Keratinocyte (primary cell): ENCODE measurements around the gene LHCGR. TPM values are rescaled to one million over a fixed set of nuclear protein-coding genes. Genes with fewer than 3 reads are reported as not detected.
"Not testable (repeated sequence)": the region's sequence is repeated elsewhere in the genome, so short reads cannot be mapped to it uniquely, and the experiment has no call there.

Experiments used
- DNase-seq: peaks from one replicate; pipeline ENCODE4 v3.0.0-alpha.2; 2011; ENCODE audit warnings: low read depth, missing footprints, low spot score
- FAIRE-seq: peaks from 2 replicates; lab custom pipeline; 2011; peaks lifted over from hg19 to GRCh38; lab: Jason Lieb, UNC
- H2AFZ ChIP-seq: 2 replicates; pipeline ENCODE4 v1.6.0; 2012; ENCODE audit warnings: low read length, control low read depth, inconsistent platforms; ENCODE audit not compliant: control insufficient read depth
- H3K27ac ChIP-seq: 2 replicates; pipeline ENCODE4 v1.5.1; 2011; ENCODE audit warnings: low read length; ENCODE audit not compliant: control insufficient read depth, insufficient read depth
- H3K27me3 ChIP-seq: 3 replicates; pipeline ENCODE4 v1.6.0; 2011; ENCODE audit warnings: low read length; ENCODE audit not compliant: control insufficient read depth, insufficient read depth; ENCODE audit errors: extremely low read depth
- H3K36me3 ChIP-seq, 2 experiments: 2 replicates in 1 of 2; 3 replicates in 1 of 2; pipeline ENCODE4 v1.5.1; 2011; ENCODE audit warnings: low read length in 2 of 2, mild to moderate bottlenecking in 1 of 2; ENCODE audit not compliant: control insufficient read depth in 2 of 2, insufficient read depth in 2 of 2; ENCODE audit errors: extremely low read depth in 1 of 2
- H3K4me1 ChIP-seq: 3 replicates; pipeline ENCODE4 v1.5.1; 2011; ENCODE audit warnings: low read length; ENCODE audit not compliant: control insufficient read depth, insufficient read depth; ENCODE audit errors: extremely low read depth
- H3K4me2 ChIP-seq: 3 replicates; pipeline ENCODE4 v1.6.0; 2011; ENCODE audit warnings: low read depth, low read length; ENCODE audit not compliant: control insufficient read depth, insufficient read depth; ENCODE audit errors: extremely low read depth
- H3K4me3 ChIP-seq, 3 experiments: fragments of 200-600 bp in 1 of 3; sonication (generic) in 1 of 3; 2 replicates in 2 of 3; 3 replicates in 1 of 3; pipeline ENCODE4 v1.5.1; 2011 to 2016; ENCODE audit warnings: low read length in 3 of 3, mild to moderate bottlenecking in 3 of 3, control low read depth in 2 of 3, inconsistent platforms in 1 of 3, low read depth in 1 of 3, mixed read lengths in 1 of 3, mixed run types in 1 of 3, moderate library complexity in 1 of 3; ENCODE audit not compliant: control insufficient read depth in 2 of 3, insufficient read depth in 2 of 3; ENCODE audit errors: extremely low read depth in 1 of 3
- H3K79me2 ChIP-seq: 2 replicates; pipeline ENCODE4 v1.6.0; 2012; ENCODE audit warnings: low read length; ENCODE audit not compliant: control insufficient read depth, insufficient read depth
- H3K9ac ChIP-seq: 3 replicates; pipeline ENCODE4 v1.6.0; 2011; ENCODE audit warnings: low read length; ENCODE audit not compliant: control insufficient read depth, insufficient read depth; ENCODE audit errors: extremely low read depth
- H3K9me1 ChIP-seq: 3 replicates; pipeline ENCODE4 v1.6.0; 2011; ENCODE audit warnings: low read length; ENCODE audit not compliant: control insufficient read depth, insufficient read depth; ENCODE audit errors: extremely low read depth
- H3K9me3 ChIP-seq: 2 replicates; pipeline ENCODE4 v1.5.1; 2012; ENCODE audit warnings: low read depth, low read length; ENCODE audit not compliant: control insufficient read depth
- H4K20me1 ChIP-seq: 3 replicates; pipeline ENCODE4 v1.6.0; 2011; ENCODE audit warnings: low read length; ENCODE audit not compliant: control insufficient read depth, insufficient read depth; ENCODE audit errors: extremely low read depth
- CTCF ChIP-seq, 3 experiments: IDR thresholded peaks in 1 of 3; conservative IDR thresholded peaks in 1 of 3; optimal IDR thresholded peaks in 1 of 3; 2 replicates in 2 of 3; 3 replicates in 1 of 3; pipeline versions ENCODE3 to v1.5.1; 2011; ENCODE audit warnings: low read length in 3 of 3, mild to moderate bottlenecking in 3 of 3, moderate library complexity in 2 of 3, control low read depth in 1 of 3, inconsistent platforms in 1 of 3; ENCODE audit not compliant: insufficient read depth in 2 of 3; ENCODE audit errors: extremely low read depth in 1 of 3
- EZH2 ChIP-seq: IDR thresholded peaks from one replicate; pipeline ENCODE4 v1.6.1; 2012; ENCODE audit warnings: inconsistent platforms, mild to moderate bottlenecking, low read length, moderate library complexity
- dilution Hi-C: fragments of 300-500 bp; cut with MboI; formaldehyde crosslinking; loops from one replicate; pipeline ENCODE4 v1.7.0; 2020; ENCODE audit warnings: low sequenced_read_pairs; ENCODE audit not compliant: extremely low pct_ligation_motif_present
- polyA plus RNA-seq, 5 experiments: library from polyadenylated mRNA; depleted of rRNA in 3 of 5; stranded (reverse) in 3 of 5; stranded (forward) in 1 of 5; unstranded in 1 of 5; fragments of >200 nt; gene quantifications; 1 replicate in 1 of 5; 2 replicates in 3 of 5; 3 replicates in 1 of 5; pipeline versions ENCODE4 v1.2.1 to v1.2.3, GENCODE V29; 2011 to 2012; ENCODE audit warnings: missing spikeins in 2 of 5, low read depth in 1 of 5, low replicate concordance in 1 of 5

LHCGR gene
- polyA plus RNA-seq, 1 donor (not counting 4 experiments of a cell fraction or from before 2014, with no cell fraction given), result not detected

- FAIRE-seq (no peak), DNase-seq (no peak)
- no peaks in the 10 kb centered on the region for H3K79me2 ChIP-seq
- H3K27ac ChIP-seq, result no peak overlapping the region
- no peak overlapping the region for H3K4me2 ChIP-seq
- no peaks in the 10 kb centered on the region for H3K36me3 ChIP-seq
- H3K27me3 ChIP-seq, result peaks cover 6% of the 10 kb centered on the region
- no peaks in the 10 kb centered on the region for H3K9me3 ChIP-seq
- dilution Hi-C loops, result no loop called here
- no peak for TF ChIP-seq CTCF (optimal IDR thresholded peaks at IDR 0.05 in 1 of 3, IDR thresholded peaks at IDR 0.05 in 1 of 3, conservative IDR thresholded peaks at IDR 0.05 in 1 of 3; ENCODE audit: extremely low read depth in 1 of 3, insufficient read depth in 2 of 3, low read length in 3 of 3)
- no peak for TF ChIP-seq EZH2
- H2AFZ ChIP-seq, result no peak overlapping the region
- H3K4me1 ChIP-seq, result no peaks in the 10 kb centered on the region
- H3K9me1 ChIP-seq, result no peaks in the 10 kb centered on the region
- no peak overlapping the region for H3K4me3 ChIP-seq
- H4K20me1 ChIP-seq, result no peaks in the 10 kb centered on the region
- H3K9ac ChIP-seq, result no peak overlapping the region
These were observed 6.0 kb downstream of the LHCGR start for GRCh38 chr2:48749291-48750127.

- Histone ChIP-seq H3K9me1 (no peaks in the 10 kb centered on the region), H3K4me3 (no peak overlapping the region), H3K9me3 (no peaks in the 10 kb centered on the region), H3K79me2 (no peaks in the 10 kb centered on the region), H4K20me1 (no peaks in the 10 kb centered on the region), H3K9ac (no peak overlapping the region), H3K4me2 (no peak overlapping the region), H3K36me3 (no peaks in the 10 kb centered on the region), H3K27ac (no peak overlapping the region), H3K27me3 (no peaks in the 10 kb centered on the region), H2AFZ (no peak overlapping the region), H3K4me1 (no peaks in the 10 kb centered on the region)
- TF ChIP-seq CTCF (optimal IDR thresholded peaks at IDR 0.05 in 1 of 3, IDR thresholded peaks at IDR 0.05 in 1 of 3, conservative IDR thresholded peaks at IDR 0.05 in 1 of 3; ENCODE audit: extremely low read depth in 1 of 3, insufficient read depth in 2 of 3, low read length in 3 of 3) (no peak), EZH2 (no peak)
- no peak for DNase-seq
- dilution Hi-C loops, result no loop called here
- no peak for FAIRE-seq
These were observed 8.2 kb downstream of the LHCGR start for GRCh38 chr2:48747319-48747718.

- H3K36me3 ChIP-seq, H3K4me2 ChIP-seq, H3K9me1 ChIP-seq, H3K4me1 ChIP-seq, H3K9ac ChIP-seq, FAIRE-seq, dilution Hi-C loops, DNase-seq, H3K27me3 ChIP-seq, H3K79me2 ChIP-seq, H2AFZ ChIP-seq, H4K20me1 ChIP-seq, H3K4me3 ChIP-seq, H3K27ac ChIP-seq, H3K9me3 ChIP-seq: not testable (repeated sequence)
These were observed 16.3 kb downstream of the LHCGR start for GRCh38 chr2:48739236-48739635.
